HG03139 (cell line): ENCODE data around the gene HK3.

Source experiments
- ATAC-seq: cut with Tn5 transposase; IDR thresholded peaks from one replicate; pipeline ENCODE4 v1.9.1; 2021; ENCODE audit not compliant: unreplicated experiment

The HK3 gene

GRCh38 chr5:176870110-176870591 lies 29.0 kb downstream of the HK3 start:
- ATAC-seq, result no peak

DNA sequence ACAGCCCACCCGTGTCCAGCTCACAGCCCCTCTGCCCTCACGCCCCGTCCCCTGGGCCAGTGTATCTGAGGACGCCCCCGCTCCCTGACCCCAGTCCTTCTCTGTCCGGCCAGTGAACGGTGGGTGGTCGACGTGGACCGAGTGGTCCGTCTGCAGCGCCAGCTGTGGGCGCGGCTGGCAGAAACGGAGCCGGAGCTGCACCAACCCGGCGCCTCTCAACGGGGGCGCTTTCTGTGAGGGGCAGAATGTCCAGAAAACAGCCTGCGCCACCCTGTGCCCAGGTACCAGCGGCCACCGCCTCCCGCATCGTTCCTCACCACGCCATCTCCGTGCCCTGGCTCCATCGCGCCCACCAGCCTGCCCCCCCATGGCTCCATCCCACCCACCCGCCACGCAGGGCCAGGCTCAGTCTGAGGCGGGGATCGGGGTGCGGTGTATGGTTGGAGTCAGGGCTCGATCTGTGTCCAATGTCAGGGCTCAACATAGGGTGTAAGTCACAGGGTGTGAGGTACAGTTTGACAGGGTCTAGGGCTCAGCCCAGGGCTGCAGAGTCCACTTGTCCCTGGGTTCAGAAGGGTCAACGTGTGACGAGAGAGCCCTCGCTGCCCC lies 29.5 kb downstream of the HK3 start:
- no peak for ATAC-seq

GRCh38 chr5:176868731-176869130 lies 30.4 kb downstream of the HK3 start:
- no peak for ATAC-seq

GRCh38 chr5:176868126-176868525 lies 31.0 kb downstream of the HK3 start:
- no peak for ATAC-seq

- ATAC-seq, result no peak
Observed at GRCh38 chr5:176866707-176867310, 32.3 kb downstream of the HK3 start.

GRCh38 chr5:176865964-176866363 lies 33.2 kb downstream of the HK3 start:
- no peak for ATAC-seq

GRCh38 chr5:176864755-176865154 lies 34.4 kb downstream of the HK3 start:
- ATAC-seq, result no peak

- ATAC-seq, result no peak
Observed at GRCh38 chr5:176863765-176864098, 35.4 kb downstream of the HK3 start.

DNA sequence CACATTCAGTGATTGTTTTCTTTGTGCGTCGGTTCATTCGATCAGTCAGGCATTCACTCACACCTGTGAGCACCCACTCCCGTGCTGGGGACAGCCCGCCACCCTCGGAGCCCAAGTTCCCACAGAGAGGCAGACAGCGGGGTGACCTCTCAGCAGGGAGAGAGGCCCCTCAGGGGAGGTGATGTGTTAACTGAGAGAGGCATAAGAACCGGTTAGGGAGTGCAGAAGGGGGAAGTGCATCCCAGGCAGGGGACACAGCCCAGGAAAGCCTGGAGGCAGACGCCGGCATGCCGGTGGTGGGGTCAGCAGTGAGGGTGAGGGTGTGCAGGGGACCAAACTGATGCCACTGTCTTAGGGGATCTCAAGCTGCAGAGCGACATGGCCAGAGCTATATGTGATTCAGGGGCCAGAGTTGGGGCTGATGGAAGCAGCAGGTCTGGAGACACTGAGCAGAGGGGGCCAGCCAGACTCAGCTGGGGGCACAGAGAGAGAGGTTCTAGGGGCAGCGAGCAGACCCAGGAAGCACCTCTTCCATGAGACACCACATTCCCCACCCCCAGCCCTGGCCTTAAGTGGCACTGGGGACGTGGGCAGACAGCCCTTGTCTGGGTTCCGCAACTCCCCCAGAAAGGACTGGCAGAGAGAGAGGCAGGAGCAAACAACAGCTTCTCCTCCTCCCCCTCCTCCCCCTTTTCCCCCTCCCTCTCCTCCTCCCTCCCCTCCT lies 35.9 kb downstream of the HK3 start:
- ATAC-seq, result no peak

- ATAC-seq, result no peak
Observed at GRCh38 chr5:176862330-176862995, 36.7 kb downstream of the HK3 start.

GRCh38 chr5:176861276-176861675 lies 37.9 kb downstream of the HK3 start:
- ATAC-seq, result no peak

DNA sequence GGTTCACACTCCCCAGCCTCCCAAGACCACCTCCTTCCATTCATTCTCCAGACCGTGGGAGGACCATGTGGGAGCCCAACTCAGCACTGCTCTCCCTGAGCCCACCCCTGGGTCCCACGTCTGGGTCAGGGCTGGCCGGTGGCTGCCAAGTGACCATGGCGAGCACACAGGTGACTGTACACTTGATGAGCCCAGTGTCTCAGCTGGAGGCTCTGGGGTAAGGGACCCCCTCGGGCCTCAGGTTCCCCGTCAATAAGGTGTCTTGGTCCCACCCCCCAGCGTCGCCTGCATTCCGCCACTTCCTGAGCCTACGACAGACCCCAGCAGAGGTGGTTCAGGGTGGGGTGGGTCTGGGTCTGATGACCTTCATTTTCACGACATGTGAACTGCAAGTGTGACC lies 38.8 kb downstream of the HK3 start:
- ATAC-seq, result no peak

DNA sequence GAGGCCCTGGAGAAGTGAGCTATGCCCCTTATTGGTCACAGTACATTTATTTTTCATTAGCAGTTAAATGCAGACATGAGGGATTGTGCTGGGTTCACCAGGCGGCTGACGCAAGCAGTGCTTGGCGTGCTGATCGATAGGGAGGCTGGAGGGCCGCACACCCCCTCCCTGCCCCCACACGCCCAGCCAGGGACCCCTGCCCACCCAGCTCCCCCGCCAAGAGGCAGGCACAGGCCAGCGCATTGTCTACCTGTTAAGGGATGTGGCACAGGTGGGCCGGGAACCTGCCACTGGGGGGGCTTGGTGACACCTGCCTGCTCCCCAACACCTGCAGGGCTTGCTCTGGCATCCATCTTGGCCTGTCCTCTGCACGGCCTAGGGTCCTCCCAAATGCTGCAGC lies 39.2 kb downstream of the HK3 start:
- ATAC-seq, result no peak

- ATAC-seq, result no peak
Observed at GRCh38 chr5:176857894-176858273, 41.3 kb downstream of the HK3 start.

DNA sequence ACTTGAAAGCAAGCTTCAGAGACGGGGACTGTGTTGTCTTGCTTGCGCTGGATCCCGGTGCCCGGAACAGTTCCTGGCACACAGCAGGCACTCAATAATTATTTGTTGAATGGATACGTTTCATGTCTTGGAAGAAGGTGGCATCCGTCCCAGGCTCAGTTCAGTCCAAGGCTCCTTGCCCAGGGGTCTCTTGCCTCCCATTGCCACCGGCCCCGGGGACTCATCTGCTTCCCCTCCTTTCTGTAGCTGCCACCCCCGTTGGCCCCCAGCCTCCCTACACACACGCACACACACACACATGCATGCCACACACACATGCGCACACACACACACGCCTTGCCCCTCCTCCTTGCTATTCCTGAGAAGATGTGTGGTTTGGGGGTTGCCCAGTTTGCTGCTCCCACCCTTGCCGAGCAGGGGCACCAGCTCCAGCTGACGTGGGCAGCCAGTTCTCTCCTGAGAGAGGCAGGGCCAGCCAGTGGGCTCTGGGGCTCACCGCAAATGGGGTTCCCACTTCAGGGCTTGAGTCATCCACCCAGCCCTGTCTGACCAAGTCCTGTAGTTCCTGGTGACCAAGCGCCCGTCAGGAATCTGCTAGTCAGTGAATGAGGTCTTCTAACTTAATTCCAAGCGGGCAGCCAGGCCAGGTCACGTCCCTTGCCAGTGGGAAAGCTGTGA lies 41.8 kb downstream of the HK3 start:
- no peak for ATAC-seq

DNA sequence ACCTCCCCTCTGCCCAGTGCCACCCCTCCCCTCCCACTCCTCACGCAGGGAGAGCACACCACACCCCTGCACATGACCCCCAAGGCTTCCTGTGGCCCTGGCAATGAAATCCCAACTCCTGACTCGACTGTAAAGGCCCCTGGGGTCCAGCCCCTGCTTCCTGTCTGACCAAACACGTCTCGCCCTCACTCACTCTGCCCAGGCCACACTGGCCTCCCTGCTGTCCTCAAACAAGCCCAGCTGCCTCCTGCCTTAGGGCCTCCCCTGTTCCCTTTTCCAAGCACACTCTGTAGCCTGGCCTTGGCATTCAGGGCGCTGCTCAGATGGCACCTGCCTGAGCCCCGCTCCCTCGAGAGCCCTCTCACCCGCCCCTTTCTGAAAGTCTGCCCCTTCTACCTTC lies 42.4 kb downstream of the HK3 start:
- no peak for ATAC-seq

GRCh38 chr5:176855598-176855997 lies 43.5 kb downstream of the HK3 start:
- ATAC-seq, result no peak

- no peak for ATAC-seq
Observed at GRCh38 chr5:176854164-176854563, 45.0 kb downstream of the HK3 start.

DNA sequence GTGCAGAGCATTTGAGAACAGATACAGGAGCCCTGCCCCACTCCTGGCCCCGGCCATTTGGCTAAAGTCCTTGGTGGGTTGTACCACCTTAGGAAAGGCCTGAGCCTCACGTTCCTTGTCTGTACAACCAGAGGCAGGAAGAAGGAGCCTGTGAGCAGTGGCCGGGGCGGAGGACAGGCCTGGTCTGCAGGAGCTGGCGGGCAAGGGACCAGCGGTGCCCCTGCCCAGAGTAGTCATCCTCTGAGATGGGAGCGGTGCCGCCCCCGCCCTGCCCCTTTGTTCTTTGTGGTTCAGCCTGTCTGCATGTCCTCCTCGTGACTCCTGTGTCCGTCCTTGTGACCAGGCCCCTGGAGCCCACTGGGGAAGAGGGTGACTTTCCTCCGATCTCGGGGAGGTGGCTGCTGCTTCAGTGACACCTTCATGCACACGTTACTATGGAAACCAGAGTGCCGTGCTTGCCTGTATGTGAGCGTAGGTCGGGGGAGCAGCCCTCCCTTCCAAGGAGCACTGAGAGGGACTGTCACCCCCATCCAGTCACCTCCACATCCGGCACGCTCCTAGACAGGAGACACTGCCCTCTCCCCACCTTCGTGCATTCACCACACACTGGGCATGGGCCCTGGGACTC lies 45.9 kb downstream of the HK3 start:
- ATAC-seq, result no peak

GRCh38 chr5:176851871-176852658 lies 47.1 kb downstream of the HK3 start:
- no peak for ATAC-seq
